Heart left ventricle (tissue), 16 donors: Measurements from ENCODE around the gene ACADVL. TPM values are rescaled to one million over a fixed set of nuclear protein-coding genes. Genes with fewer than 3 reads are reported as not detected.

Source experiments
- ATAC-seq, 4 donors: fragments of 200-7000 bp; cut with Tn5 transposase; one replicate each; pipeline ENCODE4 v1.9.1; 2020 to 2022; ENCODE audit warnings: moderate library complexity in 4 of 4, mild to moderate bottlenecking in 3 of 4, moderate number of reproducible peaks in 1 of 4
- DNase-seq, 5 donors: peaks; one replicate each; pipeline ENCODE4 v3.0.0-alpha.2; 2020
- H3K27ac ChIP-seq, 12 donors: fragments of 200-600 bp; sonication (generic) in 4 of 12; one replicate each; pipeline versions ENCODE4 v1.5.0 to v1.8.0; 2016 to 2022; ENCODE audit warnings: mild to moderate bottlenecking in 2 of 12
- H3K27me3 ChIP-seq, 9 donors: fragments of 200-600 bp; sonication (generic) in 2 of 9; one replicate each; pipeline versions ENCODE4 v1.5.1 to v1.8.0; 2016 to 2022; ENCODE audit warnings: mild to moderate bottlenecking in 3 of 9
- H3K36me3 ChIP-seq, 9 donors: fragments of 200-600 bp; sonication (generic) in 2 of 9; one replicate each; pipeline versions ENCODE4 v1.5.0 to v1.8.0; 2018 to 2022; ENCODE audit warnings: mild to moderate bottlenecking in 2 of 9
- H3K4me1 ChIP-seq, 12 donors: fragments of 200-600 bp; sonication (generic) in 4 of 12; one replicate each; pipeline versions ENCODE4 v1.5.0 to v1.8.0; 2016 to 2022; ENCODE audit warnings: mild to moderate bottlenecking in 3 of 12
- H3K4me3 ChIP-seq, 12 donors: fragments of 200-600 bp; sonication (generic) in 4 of 12; one replicate each; pipeline versions ENCODE4 v1.5.0 to v1.8.0; 2017 to 2022; ENCODE audit warnings: mild to moderate bottlenecking in 9 of 12, moderate library complexity in 4 of 12
- H3K9me3 ChIP-seq, 12 donors: fragments of 200-600 bp; sonication (generic) in 4 of 12; one replicate each; pipeline versions ENCODE4 v1.5.0 to v1.8.0; 2016 to 2022; ENCODE audit warnings: mild to moderate bottlenecking in 1 of 12
- POLR2A ChIP-seq, 2 donors: fragments of 450-650 bp; IDR thresholded peaks; one replicate each; pipeline ENCODE4 v1.6.1; 2017; ENCODE audit warnings: antibody characterized with exemption in 2 of 2, mild to moderate bottlenecking in 2 of 2, moderate library complexity in 2 of 2
- WGBS, 4 donors: extraction: QIAGEN DNeasy Blood & Tissue Kit in 2 of 4; methylation state at CpG; one replicate each; pipeline versions ENCODE4 v1.1.5 to v1.1.7; 2013 to 2018; 5-methylcytosine and 5-hydroxymethylcytosine counted together
- intact Hi-C, 10 donors: fragments of 100-400 bp; cut with DNase I; formaldehyde crosslinking; loops; one replicate each; pipeline versions ENCODE4 v1.11.1 to v1.14.2; 2022
- polyA plus RNA-seq, 2 donors: library from polyadenylated mRNA; stranded (reverse); fragments of 200-250 nt; gene quantifications; one replicate each; pipeline ENCODE4 v1.2.3, GENCODE V29; 2013
- total RNA-seq, 9 donors: library from RNA; depleted of rRNA in 2 of 9; stranded (reverse); fragments of >200 nt in 2 of 9; fragmentation: NEBNext Ultra II Directional in 3 of 9; extraction: Animal tissue kit (Norgen Biotek cat#: 25700) in 3 of 9; gene quantifications; one replicate each; pipeline versions ENCODE4 v1.1.0 to v1.2.4, GENCODE V29; 2016 to 2023
- TF ChIP-seq, protein P1 (sequence below), 12 donors: fragments of 200-600 bp; sonication (generic) in 4 of 12; IDR thresholded peaks; one replicate each; pipeline versions ENCODE4 v1.5.0 to v1.8.0; 2018 to 2022; ENCODE audit warnings: antibody characterized with exemption in 12 of 12, mild to moderate bottlenecking in 5 of 12
- donor health status: ischemic (EF 13 %, LVEDD 7.1; RV severe dilation, severe dysfunction).
- donor health status: healthy with polysubstance abuse.
- donor health status: DM: no; HTN: yes; CAD: no.
- donor health status: DM: no; HTN: no; CAD: no.
- donor health status: ischemic (EF 25% LVEDD 6.9; RV normal size, moderate dysfunction).
- donor health status: ischemic (EF 25% LVEDD 5.7; RV mildly dilated, moderate dysfunction).
- donor health status: healthy.
- donor health status: DM: yes; HTN: yes; CAD: no.
- donor health status: ischemic (EF 35%, LVEDD 5.7; RV mildly dilated, moderate dysfunction).
- donor health status: nonischemic (EF 11% LVEDD 7.7; RV severe dilation, severe dysfunction).
- donor health status: DM: yes; HTN: yes; CAD: no.
- donor health status: PGD.
- donor health status: ischemic (EF 29% LVEDD 5.4; RV normal size, mild dysfunction).
- donor health status: nonischemic (EF 23%, LVEDD 6.1; RV moderate dilation, normal function).

The ACADVL gene
- total and polyA plus RNA-seq, 11 donors: 601 to 2,758 (median 1,385) TPM

DNA sequence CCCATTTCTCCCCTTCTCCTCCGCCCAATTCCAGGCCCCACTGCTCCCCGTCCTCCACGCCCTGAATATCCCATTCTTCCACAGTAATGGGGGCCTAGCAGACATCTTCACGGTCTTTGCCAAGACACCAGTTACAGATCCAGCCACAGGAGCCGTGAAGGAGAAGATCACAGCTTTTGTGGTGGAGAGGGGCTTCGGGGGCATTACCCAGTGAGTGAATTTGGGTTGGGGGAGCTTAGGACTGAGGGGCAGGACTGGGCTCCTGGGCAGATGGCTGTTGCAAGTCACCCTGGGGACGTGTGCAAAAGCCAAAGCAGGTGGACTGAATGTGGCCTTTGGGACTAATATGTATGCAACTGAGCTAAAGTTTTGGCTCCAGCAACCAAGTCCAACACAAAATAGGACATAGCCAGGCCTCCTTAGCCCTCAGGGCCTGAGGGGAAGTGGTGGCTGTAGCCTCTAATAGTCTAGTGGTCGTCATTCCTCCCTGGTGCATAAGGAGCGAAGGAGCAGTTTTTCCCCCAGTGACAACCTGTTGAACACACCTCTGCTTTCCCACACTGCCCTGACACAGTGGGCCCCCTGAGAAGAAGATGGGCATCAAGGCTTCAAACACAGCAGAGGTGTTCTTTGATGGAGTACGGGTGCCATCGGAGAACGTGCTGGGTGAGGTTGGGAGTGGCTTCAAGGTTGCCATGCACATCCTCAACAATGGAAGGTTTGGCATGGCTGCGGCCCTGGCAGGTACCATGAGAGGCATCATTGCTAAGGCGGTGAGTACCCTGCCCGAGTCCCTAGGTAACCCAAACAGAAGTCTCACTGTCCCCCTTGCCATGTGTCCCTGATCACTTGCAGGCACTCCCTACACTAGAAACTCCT is 2.6 kb downstream of the ACADVL start:
- intact Hi-C loops: no loop called here
- no peak for ATAC-seq
- peak in 1 of 5 donors; percentile 53 for DNase-seq
- H3K27me3 ChIP-seq: no peaks in the 10 kb centered on the region
- H3K36me3 ChIP-seq: peaks cover 0 to 67% (median 64%) of the 10 kb centered on the region in 9 donors
- peaks cover 6 to 73% (median 42%) of the 10 kb centered on the region in 12 donors for H3K4me1 ChIP-seq
- TF ChIP-seq POLR2A (IDR thresholded peaks at IDR 0.05): no peak
- TF ChIP-seq, protein P1, sequence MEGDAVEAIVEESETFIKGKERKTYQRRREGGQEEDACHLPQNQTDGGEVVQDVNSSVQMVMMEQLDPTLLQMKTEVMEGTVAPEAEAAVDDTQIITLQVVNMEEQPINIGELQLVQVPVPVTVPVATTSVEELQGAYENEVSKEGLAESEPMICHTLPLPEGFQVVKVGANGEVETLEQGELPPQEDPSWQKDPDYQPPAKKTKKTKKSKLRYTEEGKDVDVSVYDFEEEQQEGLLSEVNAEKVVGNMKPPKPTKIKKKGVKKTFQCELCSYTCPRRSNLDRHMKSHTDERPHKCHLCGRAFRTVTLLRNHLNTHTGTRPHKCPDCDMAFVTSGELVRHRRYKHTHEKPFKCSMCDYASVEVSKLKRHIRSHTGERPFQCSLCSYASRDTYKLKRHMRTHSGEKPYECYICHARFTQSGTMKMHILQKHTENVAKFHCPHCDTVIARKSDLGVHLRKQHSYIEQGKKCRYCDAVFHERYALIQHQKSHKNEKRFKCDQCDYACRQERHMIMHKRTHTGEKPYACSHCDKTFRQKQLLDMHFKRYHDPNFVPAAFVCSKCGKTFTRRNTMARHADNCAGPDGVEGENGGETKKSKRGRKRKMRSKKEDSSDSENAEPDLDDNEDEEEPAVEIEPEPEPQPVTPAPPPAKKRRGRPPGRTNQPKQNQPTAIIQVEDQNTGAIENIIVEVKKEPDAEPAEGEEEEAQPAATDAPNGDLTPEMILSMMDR (IDR thresholded peaks at IDR 0.05): no peak
- no peak overlapping the region for H3K4me3 ChIP-seq
- H3K27ac ChIP-seq: peak overlapping the region in 3 of 12 donors; percentile 97 to 99 (median 99)
- H3K9me3 ChIP-seq: no peaks in the 10 kb centered on the region
- whole genome bisulfite sequencing, 4 donors: 70 to 80% (median 79%) methylated on average over 12 to 15 of the region's 15 CpGs

DNA sequence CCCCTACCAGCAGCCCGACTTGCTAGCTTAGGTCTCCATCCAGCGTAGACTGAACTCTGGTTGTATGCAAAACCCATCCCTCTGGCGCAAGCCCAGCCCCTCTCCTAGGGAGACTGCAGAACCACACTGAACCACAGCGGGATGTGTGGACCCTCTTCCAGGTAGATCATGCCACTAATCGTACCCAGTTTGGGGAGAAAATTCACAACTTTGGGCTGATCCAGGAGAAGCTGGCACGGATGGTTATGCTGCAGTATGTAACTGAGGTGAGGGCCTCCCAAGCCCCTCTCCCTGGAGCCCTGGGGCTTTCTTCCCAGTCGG is 3.2 kb downstream of the ACADVL start:
- DNase-seq (peak in 2 of 5 donors; percentile 11 to 51), ATAC-seq (no peak)
- H3K36me3 ChIP-seq: peaks cover 0 to 72% (median 69%) of the 10 kb centered on the region in 9 donors
- intact Hi-C loops: no loop called here
- no peak overlapping the region for H3K4me3 ChIP-seq
- H3K27me3 ChIP-seq: no peaks in the 10 kb centered on the region
- peaks cover 6 to 67% (median 38%) of the 10 kb centered on the region in 12 donors for H3K4me1 ChIP-seq
- WGBS, 4 donors: 67 to 82% (median 73%) methylated on average over 6 to 7 of the region's 7 CpGs
- H3K27ac ChIP-seq: no peak overlapping the region
- no peak for TF ChIP-seq POLR2A (IDR thresholded peaks at IDR 0.05)
- TF ChIP-seq, protein P1 (IDR thresholded peaks at IDR 0.05): no peak
- no peaks in the 10 kb centered on the region for H3K9me3 ChIP-seq

DNA sequence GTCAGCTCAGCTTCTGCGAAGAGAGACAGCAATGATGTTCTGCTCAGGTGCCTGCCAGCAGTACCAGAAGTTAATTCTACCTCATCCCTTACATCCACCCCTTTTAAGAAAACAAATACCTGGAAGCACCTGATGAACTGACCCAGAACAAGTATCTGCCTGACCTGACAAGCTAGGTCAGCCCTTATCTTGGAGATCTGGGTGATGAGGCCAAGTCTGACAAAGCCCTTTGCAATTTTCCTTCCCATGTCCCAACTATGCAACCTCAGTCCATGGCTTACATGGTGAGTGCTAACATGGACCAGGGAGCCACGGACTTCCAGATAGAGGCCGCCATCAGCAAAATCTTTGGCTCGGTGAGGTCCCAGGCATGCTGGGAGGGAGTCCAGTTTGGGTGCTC is 3.6 kb downstream of the ACADVL start:
- Histone ChIP-seq H3K27me3 (no peaks in the 10 kb centered on the region), H3K27ac (peak overlapping the region in 1 of 12 donors; percentile 2), H3K9me3 (no peaks in the 10 kb centered on the region), H3K4me3 (no peak overlapping the region), H3K36me3 (peaks cover 0 to 76% (median 73%) of the 10 kb centered on the region in 9 donors), H3K4me1 (peaks cover 6 to 62% (median 34%) of the 10 kb centered on the region in 12 donors)
- ATAC-seq: no peak
- DNase-seq: no peak
- WGBS, 4 donors: 66 to 86% (median 77%) methylated on average over 4 of the region's 4 CpGs
- intact Hi-C loops: no loop called here
- TF ChIP-seq, protein P1 (IDR thresholded peaks at IDR 0.05): no peak
- no peak for TF ChIP-seq POLR2A (IDR thresholded peaks at IDR 0.05)

DNA sequence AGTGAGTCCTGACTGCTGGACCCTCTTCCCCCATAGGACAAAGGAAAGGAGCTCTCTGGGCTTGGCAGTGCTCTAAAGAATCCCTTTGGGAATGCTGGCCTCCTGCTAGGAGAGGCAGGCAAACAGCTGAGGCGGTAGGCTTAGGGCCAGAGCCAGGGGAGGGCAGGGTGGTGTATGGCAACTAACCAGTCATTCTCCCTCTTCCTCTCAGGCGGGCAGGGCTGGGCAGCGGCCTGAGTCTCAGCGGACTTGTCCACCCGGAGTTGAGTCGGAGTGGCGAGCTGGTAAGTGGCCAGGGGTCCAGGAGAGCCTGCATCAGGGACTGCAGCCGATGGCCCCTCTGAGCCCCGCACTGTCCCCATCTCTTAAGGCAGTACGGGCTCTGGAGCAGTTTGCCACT is 4.4 kb downstream of the ACADVL start:
- 64 to 76% (median 70%) methylated on average over 10 of the region's 10 CpGs for WGBS, 4 donors

More for the DNA sequence above, 4.4 kb downstream of the ACADVL start:
- Histone ChIP-seq H3K27me3 (no peaks in the 10 kb centered on the region), H3K4me3 (no peak overlapping the region), H3K36me3 (peaks cover 0 to 84% (median 81%) of the 10 kb centered on the region in 9 donors), H3K27ac (peak overlapping the region in 4 of 12 donors; percentile 8 to 69 (median 18)), H3K9me3 (no peaks in the 10 kb centered on the region), H3K4me1 (peaks cover 6 to 55% (median 27%) of the 10 kb centered on the region in 12 donors)
- peak in 3 of 5 donors; percentile 21 to 56 (median 24) for DNase-seq
- TF ChIP-seq POLR2A (IDR thresholded peaks at IDR 0.05): no peak
- TF ChIP-seq, protein P1 (IDR thresholded peaks at IDR 0.05): no peak
- intact Hi-C loops: no loop called here
- no peak for ATAC-seq
